GM12878 (cell line): ENCODE data around the gene SMG6. TPM values are rescaled to one million over a fixed set of nuclear protein-coding genes. Genes with fewer than 3 reads are reported as not detected.

Experiments
- ATAC-seq: fragments of 200-7000 bp; cut with Tn5 transposase; 3 replicates; pipeline ENCODE4 v1.9.1; 2020; ENCODE audit warnings: mild to moderate bottlenecking, moderate library complexity
- BruUV-seq: library from RNA; stranded (reverse); fragments of 400-500 nt; replicated peaks from 2 replicates; lab custom pipeline; 2021; lab: Mats Ljungman, UMichigan
- CTCF ChIA-PET: fragments of 300-600 bp; sonication (Branson Sonifier 250); formaldehyde crosslinking; extraction: SDS; loops from one replicate; lab custom pipeline; 2021; ENCODE audit warnings: inconsistent platforms; lab: Yijun Ruan, JAX
- POLR2A ChIA-PET: fragments of 350-600 bp; formaldehyde crosslinking; extraction: SDS; loops from one replicate; lab custom pipeline; 2021; ENCODE audit warnings: inconsistent platforms; lab: Charles Lee
- RAD21 ChIA-PET: fragments of 300-600 bp; sonication (Branson Sonifier 250); formaldehyde crosslinking; loops from one replicate; lab custom pipeline; 2023; ENCODE audit warnings: antibody characterized with exemption; ENCODE audit not compliant: unreplicated experiment; lab: Charles Lee
- SMC1A ChIA-PET: fragments of 300-600 bp; sonication (Branson Sonifier 250); formaldehyde crosslinking; loops from one replicate; lab custom pipeline; 2023; ENCODE audit not compliant: unreplicated experiment, uncharacterized antibody; lab: Charles Lee
- DNase-seq: peaks from one replicate; pipeline ENCODE4 v3.0.0-alpha.2; 2011; ENCODE audit warnings: low read depth, low spot score
- FAIRE-seq: peaks from 3 replicates; lab custom pipeline; 2011; peaks lifted over from hg19 to GRCh38; lab: Jason Lieb, UNC
- H2AFZ ChIP-seq: 2 replicates; pipeline ENCODE4 v1.6.0; 2011; ENCODE audit warnings: low read depth, low read length, control low read depth; ENCODE audit not compliant: control insufficient read depth
- H3K27ac ChIP-seq: 2 replicates; pipeline ENCODE4 v1.5.1; 2011; ENCODE audit warnings: control low read depth; ENCODE audit not compliant: control insufficient read depth, insufficient read depth
- H3K27me3 ChIP-seq, 2 experiments: replicated peaks in 1 of 2; 2 replicates each; pipeline versions ENCODE4 v1.6.0 to v1.6.1; 2011; ENCODE audit warnings: low read length in 1 of 2; ENCODE audit not compliant: control insufficient read depth in 2 of 2, insufficient read depth in 2 of 2
- H3K36me3 ChIP-seq, 2 experiments: 2 replicates each; pipeline ENCODE4 v1.5.1; 2011; ENCODE audit warnings: low read length in 1 of 2; ENCODE audit not compliant: control insufficient read depth in 2 of 2, insufficient read depth in 2 of 2
- H3K4me1 ChIP-seq: 2 replicates; pipeline ENCODE4 v1.6.1; 2011; ENCODE audit warnings: mild to moderate bottlenecking, low read length, moderate library complexity, mixed read lengths; ENCODE audit not compliant: control insufficient read depth, insufficient read depth
- H3K4me2 ChIP-seq: 2 replicates; pipeline ENCODE4 v1.6.0; 2011; ENCODE audit warnings: control low read depth; ENCODE audit not compliant: control insufficient read depth, insufficient read depth
- H3K4me3 ChIP-seq: fragments of 200-600 bp; sonication (generic); 2 replicates; pipeline ENCODE4 v1.5.1; 2016
- H3K79me2 ChIP-seq: 2 replicates; pipeline ENCODE4 v1.6.0; 2011; ENCODE audit warnings: low read length; ENCODE audit not compliant: control insufficient read depth, insufficient read depth
- H3K9ac ChIP-seq: 2 replicates; pipeline ENCODE4 v1.8.0; 2011; ENCODE audit warnings: low read length, control low read depth, mixed read lengths; ENCODE audit not compliant: control insufficient read depth, insufficient read depth
- H3K9me3 ChIP-seq: replicated peaks from 3 replicates; pipeline ENCODE4 v1.5.1; 2011; ENCODE audit warnings: mild to moderate bottlenecking, low read length; ENCODE audit not compliant: control insufficient read depth, insufficient read depth
- H4K20me1 ChIP-seq: 2 replicates; pipeline ENCODE4 v1.6.0; 2011; ENCODE audit not compliant: control insufficient read depth, insufficient read depth
- BHLHE40 ChIP-seq, 2 experiments: fragments of 450-650 bp in 1 of 2; IDR thresholded peaks; 2 replicates each; pipeline ENCODE4 v1.6.1; 2011 to 2017; ENCODE audit warnings: low read depth in 2 of 2, borderline replicate concordance in 1 of 2, improper control_type of control experiment in 1 of 2, low read length in 1 of 2, mild to moderate bottlenecking in 1 of 2
- CREB1 ChIP-seq: IDR thresholded peaks from 2 replicates; pipeline ENCODE4 v1.6.1; 2012; ENCODE audit warnings: low read depth, mild to moderate bottlenecking, inconsistent platforms
- MEF2A ChIP-seq: IDR thresholded peaks from 2 replicates; pipeline ENCODE4 v1.6.1; 2011; ENCODE audit warnings: low read depth, mild to moderate bottlenecking, low read length, moderate library complexity; ENCODE audit not compliant: insufficient read depth
- RAD51 ChIP-seq: fragments of 450-650 bp; IDR thresholded peaks from 2 replicates; pipeline ENCODE4 v1.6.1; 2016; ENCODE audit warnings: moderate library complexity, mild to moderate bottlenecking, inconsistent platforms
- YBX1 ChIP-seq: fragments of 450-650 bp; IDR thresholded peaks from 2 replicates; pipeline ENCODE4 v1.6.1; 2016; ENCODE audit warnings: antibody characterized with exemption
- WGBS: methylation state at CpG from one replicate; pipeline ENCODE4 v1.1.6; 2016; ENCODE audit warnings: low lambda C conversion rate; ENCODE audit not compliant: insufficient replicate concordance, insufficient coverage; ENCODE audit errors: missing lambda C conversion rate; 5-methylcytosine and 5-hydroxymethylcytosine counted together
- in situ Hi-C: fragments of 300-500 bp; cut with MboI; formaldehyde crosslinking; loops from 9 replicates; pipeline ENCODE4 v1.14.3; 2018; ENCODE audit warnings: mixed read lengths
- intact Hi-C: fragments of 100-400 bp; cut with micrococcal nuclease; formaldehyde crosslinking; loops from one replicate; pipeline ENCODE4 v1.14.2; 2022; ENCODE audit not compliant: unreplicated experiment
- polyA plus RNA-seq, 11 experiments: library from polyadenylated mRNA; depleted of rRNA in 4 of 11; unstranded in 6 of 11; stranded (reverse) in 5 of 11; fragments of >200 nt; fragmentation: Nextera tagmentation in 4 of 11; fragmentation: Illumina TruSeq in 1 of 11; extraction: Ambion mirVana in 4 of 11; extraction: Trizol in 1 of 11; gene quantifications; 1 replicate in 1 of 11; 2 replicates in 10 of 11; pipeline versions ENCODE4 v1.2.1 to v1.2.3, GENCODE V29; 2011 to 2016; ENCODE audit warnings: inconsistent platforms in 2 of 11, missing spikeins in 2 of 11, low read depth in 1 of 11
- total RNA-seq, 4 experiments: library from RNA; depleted of rRNA in 3 of 4; stranded (reverse); fragments of >200 nt in 3 of 4; fragmentation: Illumina TruSeq in 1 of 4; extraction: Trizol in 1 of 4; gene quantifications; 2 replicates each; pipeline versions ENCODE4 v1.2.1 to v1.2.3, GENCODE V29; 2013 to 2021

The SMG6 gene
- total and polyA plus RNA-seq, 10 of the 15 experiments (the other 5 are each of a cell fraction or from before 2014, with no cell fraction given), result 0.58 to 28.7 (median 15.7) TPM

- no peak for TF ChIP-seq MEF2A
- no peak for TF ChIP-seq RAD51
Measured at GRCh38 chr17:2051933-2052559, 251.5 kb downstream of the SMG6 start (continued).

GRCh38 chr17:2051061-2051932, 252.3 kb downstream of the SMG6 start:
- H3K4me3 ChIP-seq, result peak overlapping the region; percentile 61; the same call in 1 of the 2 replicates
- H4K20me1 ChIP-seq, result no peaks in the 10 kb centered on the region
- H2AFZ ChIP-seq, result no peak overlapping the region
- no peak overlapping the region for H3K27ac ChIP-seq
- POLR2A ChIA-PET, result interaction anchor here (1.0 kb wide), 1 partner anchor 287 kb away, joined by 3 read pairs; no protein-coding TSS in a partner anchor
- peaks cover 2% of the 10 kb centered on the region in 2 experiments; a peak in 3 of 4 replicates for H3K27me3 ChIP-seq
- no peak for FAIRE-seq
- H3K4me2 ChIP-seq, result peak overlapping the region; percentile 9; the same call in 1 of the 2 replicates
- CTCF ChIA-PET, result interaction anchor here (1.0 to 1.3 kb wide), 2 partner anchors 193 to 194 kb away, joined by 4 to 5 read pairs; no protein-coding TSS in a partner anchor
- H3K36me3 ChIP-seq, result no peaks in the 10 kb centered on the region; a peak in 1 of 4 replicates
- RAD21 ChIA-PET, result interaction anchor here (0.8 to 1.7 kb wide), 5 partner anchors 19 to 232 kb away, joined by 3 to 6 read pairs (median 3); no protein-coding TSS in a partner anchor
- intact Hi-C loops (loop anchor here (5.0 kb wide), 1 partner anchor 286 kb away; the partner anchor contains the start of genes SGSM2 and TSR1), in situ Hi-C loops (loop anchor here (5.0 kb wide), 1 partner anchor 301 kb away; no protein-coding TSS in a partner anchor)
- no peak for TF ChIP-seq YBX1
- TF ChIP-seq CREB1, result 0 out of 2 replicates have a peak, but pooled peaks have one; percentile 33
- TF ChIP-seq BHLHE40 (IDR thresholded peaks at IDR 0.05; ENCODE audit: borderline replicate concordance in 1 of 2, low read depth in 2 of 2, low read length in 1 of 2), result 0 out of 4 replicates have a peak, but pooled peaks of 1 of the 2 experiments have one; percentile 5
- 10% methylated on average over 38 of the region's 81 CpGs for WGBS
- H3K4me1 ChIP-seq, result peaks cover 10% of the 10 kb centered on the region
- H3K79me2 ChIP-seq, result peaks cover 19% of the 10 kb centered on the region
- SMC1A ChIA-PET, result interaction anchor here (1.8 kb wide), 1 partner anchor 194 kb away, joined by 7 read pairs; no protein-coding TSS in a partner anchor
- no peak overlapping the region for H3K9ac ChIP-seq
- ATAC-seq, result no peak
- H3K9me3 ChIP-seq, result no peaks in the 10 kb centered on the region
- BruUV-seq, result no TSS peak
- DNase-seq, result no peak
